ENCODE data around the gene ABCC8. TPM values are rescaled to one million over a fixed set of nuclear protein-coding genes. Genes with fewer than 3 reads are reported as not detected.

The ABCC8 gene
- total and polyA plus RNA-seq, 2 experiments from 2014 or later, result not detected

DNA sequence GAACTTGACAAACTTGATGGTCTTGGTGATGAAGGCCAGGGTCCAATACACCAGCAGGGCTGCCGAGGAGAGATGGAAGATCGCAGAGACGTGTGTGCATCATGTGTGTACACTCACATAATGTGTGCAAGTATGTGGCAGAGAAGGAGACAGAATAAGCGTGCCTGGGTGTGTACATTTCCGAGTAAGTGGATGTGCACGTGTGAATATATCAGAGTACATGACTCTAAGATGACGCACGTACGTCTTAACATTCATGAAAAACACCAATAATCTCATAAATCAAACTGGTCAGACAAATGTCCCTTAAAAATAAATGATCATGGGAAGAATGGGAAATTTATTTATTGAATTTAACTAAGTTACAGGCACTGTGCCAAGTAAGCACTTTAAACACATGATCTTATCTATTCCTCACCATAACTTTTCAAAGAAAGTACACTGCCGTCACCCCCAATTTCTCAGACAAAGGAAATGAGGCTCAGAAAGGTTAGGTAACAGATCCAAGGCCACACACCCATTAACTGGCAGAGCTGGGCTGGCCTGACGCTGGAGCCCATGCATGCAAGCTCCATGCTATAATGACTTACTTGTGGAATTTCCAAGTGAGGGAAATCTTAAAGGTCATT lies 13.0 kb downstream of the ABCC8 start:
- H3K9me3 ChIP-seq (ENCODE audit: low read depth), result no peaks in the 10 kb centered on the region
- H3K4me1 ChIP-seq (ENCODE audit: insufficient read depth), result no peaks in the 10 kb centered on the region
- no peaks in the 10 kb centered on the region for H3F3A ChIP-seq (ENCODE audit: insufficient read depth)
- peaks cover 10% of the 10 kb centered on the region for H3K27me3 ChIP-seq (replicated peaks; ENCODE audit: insufficient read depth)
- no peak for DNase-seq
- H3K36me3 ChIP-seq (ENCODE audit: low read depth), result no peaks in the 10 kb centered on the region
- no peaks in the 10 kb centered on the region for H3K79me2 ChIP-seq (ENCODE audit: insufficient read depth)
- TF ChIP-seq EZH2phosphoT487 (IDR thresholded peaks at IDR 0.05; ENCODE audit: insufficient read depth, low read depth) (no peak), EZH2 (IDR thresholded peaks at IDR 0.05; ENCODE audit: insufficient read depth, poor library complexity, severe bottlenecking) (no peak)
- WGBS, 2 experiments (ENCODE audit: low coverage in 1 of 2, low lambda C conversion rate in 2 of 2, missing lambda C conversion rate in 2 of 2), result 71% methylated on average over 11 of the region's 11 CpGs
- no peaks in the 10 kb centered on the region for H3K9me2 ChIP-seq (ENCODE audit: insufficient read depth)
- H3K4me3 ChIP-seq, result no peak overlapping the region
- H3K27ac ChIP-seq, result no peak overlapping the region
- H3K4me2 ChIP-seq (ENCODE audit: unreplicated experiment), result no peak overlapping the region
- H4K20me1 ChIP-seq (ENCODE audit: insufficient read depth), result no peaks in the 10 kb centered on the region
- H3K9ac ChIP-seq, result no peak overlapping the region
- in situ Hi-C loops (cut with MboI), result no loop called here
- no peak overlapping the region for H2AFZ ChIP-seq

- no peaks in the 10 kb centered on the region for H4K20me1 ChIP-seq (ENCODE audit: insufficient read depth)
- H3K9me2 ChIP-seq (ENCODE audit: insufficient read depth), result no peaks in the 10 kb centered on the region
- WGBS, 2 experiments (ENCODE audit: low coverage in 1 of 2, low lambda C conversion rate in 2 of 2, missing lambda C conversion rate in 2 of 2), result 60 to 63% methylated on average over 13 of the region's 13 CpGs
- H3K27ac ChIP-seq, result no peak overlapping the region
- no peak overlapping the region for H3K4me3 ChIP-seq
- H3K79me2 ChIP-seq (ENCODE audit: insufficient read depth), result no peaks in the 10 kb centered on the region
- H3K27me3 ChIP-seq (replicated peaks; ENCODE audit: insufficient read depth), result peaks cover 13% of the 10 kb centered on the region
- in situ Hi-C loops (cut with MboI), result no loop called here
- no peaks in the 10 kb centered on the region for H3F3A ChIP-seq (ENCODE audit: insufficient read depth)
- no peaks in the 10 kb centered on the region for H3K36me3 ChIP-seq (ENCODE audit: low read depth)
- no peak overlapping the region for H3K4me2 ChIP-seq (ENCODE audit: unreplicated experiment)
- no peak overlapping the region for H2AFZ ChIP-seq
- no peaks in the 10 kb centered on the region for H3K9me3 ChIP-seq (ENCODE audit: low read depth)
- TF ChIP-seq EZH2 (IDR thresholded peaks at IDR 0.05; ENCODE audit: insufficient read depth, poor library complexity, severe bottlenecking) (no peak), EZH2phosphoT487 (IDR thresholded peaks at IDR 0.05; ENCODE audit: insufficient read depth, low read depth) (no peak)
- DNase-seq, result no peak
- H3K4me1 ChIP-seq (ENCODE audit: insufficient read depth), result no peaks in the 10 kb centered on the region
- H3K9ac ChIP-seq, result no peak overlapping the region
These were observed 13.7 kb downstream of the ABCC8 start for GRCh38 chr11:17462940-17463339.

GRCh38 chr11:17460406-17460805 lies 16.2 kb downstream of the ABCC8 start:
- Histone ChIP-seq H3K4me3 (no peak overlapping the region), H4K20me1 (ENCODE audit: insufficient read depth) (no peaks in the 10 kb centered on the region), H3K27me3 (replicated peaks; ENCODE audit: insufficient read depth) (peaks cover 17% of the 10 kb centered on the region), H3K4me1 (ENCODE audit: insufficient read depth) (no peaks in the 10 kb centered on the region), H3K36me3 (ENCODE audit: low read depth) (no peaks in the 10 kb centered on the region), H3K9ac (no peak overlapping the region), H3K79me2 (ENCODE audit: insufficient read depth) (no peaks in the 10 kb centered on the region), H3K27ac (no peak overlapping the region), H3K9me2 (ENCODE audit: insufficient read depth) (no peaks in the 10 kb centered on the region), H3K9me3 (ENCODE audit: low read depth) (no peaks in the 10 kb centered on the region), H2AFZ (no peak overlapping the region), H3K4me2 (ENCODE audit: unreplicated experiment) (no peak overlapping the region), H3F3A (ENCODE audit: insufficient read depth) (no peaks in the 10 kb centered on the region)
- TF ChIP-seq EZH2 (IDR thresholded peaks at IDR 0.05; ENCODE audit: insufficient read depth, poor library complexity, severe bottlenecking) (no peak), EZH2phosphoT487 (IDR thresholded peaks at IDR 0.05; ENCODE audit: insufficient read depth, low read depth) (no peak)
- DNase-seq, result no peak
- 63 to 66% methylated on average over 12 of the region's 12 CpGs for WGBS, 2 experiments (ENCODE audit: low coverage in 1 of 2, low lambda C conversion rate in 2 of 2, missing lambda C conversion rate in 2 of 2)
- in situ Hi-C loops (cut with MboI), result no loop called here

DNA sequence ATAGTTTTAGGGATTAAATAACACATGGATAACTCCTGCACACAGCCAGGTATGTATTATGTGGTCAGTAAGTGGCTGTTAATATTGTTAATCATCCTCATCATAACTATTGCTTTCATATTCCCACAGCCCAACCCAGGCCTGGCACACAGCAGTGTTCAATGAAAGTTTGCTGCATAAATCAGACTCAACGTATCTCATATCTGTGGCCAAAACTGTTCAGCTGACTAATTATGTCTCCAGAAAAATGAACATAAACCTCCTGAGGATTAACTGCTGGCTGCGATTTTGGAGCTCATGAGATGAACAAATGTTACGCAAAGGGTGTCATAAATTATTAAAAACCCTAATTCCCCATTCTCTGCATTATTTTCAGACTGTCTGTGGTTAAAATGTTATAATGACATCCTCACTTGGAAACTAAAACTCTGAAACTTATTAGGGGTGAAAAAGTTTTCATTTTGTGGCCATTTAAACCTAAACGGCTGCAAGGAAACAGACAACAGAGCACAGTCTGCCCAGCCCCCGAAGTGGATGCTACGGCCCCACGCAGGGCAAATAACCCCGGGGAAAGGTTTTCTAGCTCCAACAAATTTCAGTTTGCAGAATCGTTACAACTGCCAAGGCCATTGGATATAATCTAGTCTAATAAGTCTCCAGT lies 17.3 kb downstream of the ABCC8 start:
- Histone ChIP-seq H3K4me2 (ENCODE audit: unreplicated experiment) (no peak overlapping the region), H3K79me2 (ENCODE audit: insufficient read depth) (no peaks in the 10 kb centered on the region), H3F3A (ENCODE audit: insufficient read depth) (no peaks in the 10 kb centered on the region), H3K27ac (no peak overlapping the region), H2AFZ (no peak overlapping the region), H3K9me2 (ENCODE audit: insufficient read depth) (no peaks in the 10 kb centered on the region), H3K9ac (no peak overlapping the region), H3K27me3 (replicated peaks; ENCODE audit: insufficient read depth) (peaks cover 17% of the 10 kb centered on the region), H3K4me3 (no peak overlapping the region), H3K4me1 (ENCODE audit: insufficient read depth) (no peaks in the 10 kb centered on the region), H4K20me1 (ENCODE audit: insufficient read depth) (no peaks in the 10 kb centered on the region), H3K36me3 (ENCODE audit: low read depth) (no peaks in the 10 kb centered on the region), H3K9me3 (ENCODE audit: low read depth) (no peaks in the 10 kb centered on the region)
- in situ Hi-C loops (cut with MboI), result no loop called here
- no peak for TF ChIP-seq EZH2phosphoT487 (IDR thresholded peaks at IDR 0.05; ENCODE audit: insufficient read depth, low read depth)
- no peak for TF ChIP-seq EZH2 (IDR thresholded peaks at IDR 0.05; ENCODE audit: insufficient read depth, poor library complexity, severe bottlenecking)
- whole genome bisulfite sequencing, 2 experiments (ENCODE audit: low coverage in 1 of 2, low lambda C conversion rate in 2 of 2, missing lambda C conversion rate in 2 of 2), result 2 to 3% methylated on average over 9 of the region's 9 CpGs
- no peak for DNase-seq

All from GM23248 (cell line).